MM.1S (cell line): Measurements from ENCODE around the gene SMG7.

Experiments
- EZH2 ChIP-seq: fragments of 300-600 bp; sonication (generic); optimal IDR thresholded peaks from 2 replicates; pipeline ENCODE3; 2017; ENCODE audit warnings: low read depth, mild to moderate bottlenecking, antibody characterized with exemption, low read length, mixed read lengths
- EZH2phosphoT487 ChIP-seq: fragments of 300-600 bp; sonication (generic); IDR thresholded peaks from 2 replicates; pipeline ENCODE4 v1.6.1; 2018; ENCODE audit warnings: antibody characterized with exemption, low read length
- TF ChIP-seq, protein P1 (sequence below): fragments of 300-600 bp; sonication (generic); IDR thresholded peaks from 2 replicates; pipeline ENCODE4 v1.5.1; 2016; ENCODE audit warnings: antibody characterized with exemption, low read length, mixed read lengths

DNA sequence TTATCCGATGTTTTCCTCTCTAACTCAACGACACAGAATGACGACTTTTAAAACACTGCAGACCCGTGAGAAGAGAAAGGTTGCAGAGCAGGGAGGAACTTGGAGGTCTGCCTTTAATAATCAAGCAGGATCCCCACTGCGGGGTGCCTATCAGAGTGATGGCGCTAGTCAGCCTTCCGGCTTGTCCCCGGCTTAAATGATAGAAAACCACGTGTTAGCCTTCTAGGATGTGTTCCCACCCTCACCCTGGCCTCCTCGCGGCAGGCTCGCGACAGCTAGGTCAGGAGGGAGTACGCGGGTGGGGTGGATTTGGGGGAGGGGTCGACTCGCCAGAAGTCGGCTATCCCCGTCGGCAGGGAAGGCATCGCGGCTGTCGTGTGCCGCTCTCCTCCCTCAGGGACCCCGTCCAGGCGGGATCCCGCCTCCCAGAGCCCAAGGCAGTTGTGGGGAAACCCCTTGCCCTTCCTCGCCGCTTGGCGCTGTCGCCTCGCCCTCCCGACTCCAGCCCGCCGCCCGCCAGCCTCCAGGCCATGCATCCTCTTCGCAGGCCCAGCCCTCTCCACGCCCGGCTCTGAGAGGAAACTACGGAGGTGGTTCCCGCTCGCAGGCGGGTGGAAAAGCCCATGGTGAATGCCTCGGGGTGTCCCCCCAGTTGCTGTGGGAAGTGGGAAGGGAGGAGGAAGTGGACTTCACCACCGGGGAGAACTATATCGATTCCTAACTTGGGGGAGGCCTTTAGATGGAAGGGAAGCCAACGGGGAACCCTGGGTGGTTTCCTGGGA lies 1.1 kb upstream of the SMG7 start:
- TF ChIP-seq, protein P1, sequence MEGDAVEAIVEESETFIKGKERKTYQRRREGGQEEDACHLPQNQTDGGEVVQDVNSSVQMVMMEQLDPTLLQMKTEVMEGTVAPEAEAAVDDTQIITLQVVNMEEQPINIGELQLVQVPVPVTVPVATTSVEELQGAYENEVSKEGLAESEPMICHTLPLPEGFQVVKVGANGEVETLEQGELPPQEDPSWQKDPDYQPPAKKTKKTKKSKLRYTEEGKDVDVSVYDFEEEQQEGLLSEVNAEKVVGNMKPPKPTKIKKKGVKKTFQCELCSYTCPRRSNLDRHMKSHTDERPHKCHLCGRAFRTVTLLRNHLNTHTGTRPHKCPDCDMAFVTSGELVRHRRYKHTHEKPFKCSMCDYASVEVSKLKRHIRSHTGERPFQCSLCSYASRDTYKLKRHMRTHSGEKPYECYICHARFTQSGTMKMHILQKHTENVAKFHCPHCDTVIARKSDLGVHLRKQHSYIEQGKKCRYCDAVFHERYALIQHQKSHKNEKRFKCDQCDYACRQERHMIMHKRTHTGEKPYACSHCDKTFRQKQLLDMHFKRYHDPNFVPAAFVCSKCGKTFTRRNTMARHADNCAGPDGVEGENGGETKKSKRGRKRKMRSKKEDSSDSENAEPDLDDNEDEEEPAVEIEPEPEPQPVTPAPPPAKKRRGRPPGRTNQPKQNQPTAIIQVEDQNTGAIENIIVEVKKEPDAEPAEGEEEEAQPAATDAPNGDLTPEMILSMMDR, result peak; percentile 15
- no peak for TF ChIP-seq EZH2
- TF ChIP-seq EZH2phosphoT487, result no peak
